GM12878 (cell line): ENCODE measurements around the gene RAB24. TPM values are rescaled to one million over a fixed set of nuclear protein-coding genes. Genes with fewer than 3 reads are reported as not detected.

Experiments used
- ATAC-seq: fragments of 200-7000 bp; cut with Tn5 transposase; 3 replicates; pipeline ENCODE4 v1.9.1; 2020; ENCODE audit warnings: mild to moderate bottlenecking, moderate library complexity
- BruUV-seq: library from RNA; stranded (reverse); fragments of 400-500 nt; replicated peaks from 2 replicates; lab custom pipeline; 2021; lab: Mats Ljungman, UMichigan
- CTCF ChIA-PET: fragments of 300-600 bp; sonication (Branson Sonifier 250); formaldehyde crosslinking; extraction: SDS; loops from one replicate; lab custom pipeline; 2021; ENCODE audit warnings: inconsistent platforms; lab: Yijun Ruan, JAX
- POLR2A ChIA-PET: fragments of 350-600 bp; formaldehyde crosslinking; extraction: SDS; loops from one replicate; lab custom pipeline; 2021; ENCODE audit warnings: inconsistent platforms; lab: Charles Lee
- RAD21 ChIA-PET: fragments of 300-600 bp; sonication (Branson Sonifier 250); formaldehyde crosslinking; loops from one replicate; lab custom pipeline; 2023; ENCODE audit warnings: antibody characterized with exemption; ENCODE audit not compliant: unreplicated experiment; lab: Charles Lee
- SMC1A ChIA-PET: fragments of 300-600 bp; sonication (Branson Sonifier 250); formaldehyde crosslinking; loops from one replicate; lab custom pipeline; 2023; ENCODE audit not compliant: unreplicated experiment, uncharacterized antibody; lab: Charles Lee
- DNase-seq: peaks from one replicate; pipeline ENCODE4 v3.0.0-alpha.2; 2011; ENCODE audit warnings: low read depth, low spot score
- FAIRE-seq: peaks from 3 replicates; lab custom pipeline; 2011; peaks lifted over from hg19 to GRCh38; lab: Jason Lieb, UNC
- H2AFZ ChIP-seq: 2 replicates; pipeline ENCODE4 v1.6.0; 2011; ENCODE audit warnings: low read depth, low read length, control low read depth; ENCODE audit not compliant: control insufficient read depth
- H3K27ac ChIP-seq: 2 replicates; pipeline ENCODE4 v1.5.1; 2011; ENCODE audit warnings: control low read depth; ENCODE audit not compliant: control insufficient read depth, insufficient read depth
- H3K27me3 ChIP-seq, 2 experiments: replicated peaks in 1 of 2; 2 replicates each; pipeline versions ENCODE4 v1.6.0 to v1.6.1; 2011; ENCODE audit warnings: low read length in 1 of 2; ENCODE audit not compliant: control insufficient read depth in 2 of 2, insufficient read depth in 2 of 2
- H3K36me3 ChIP-seq, 2 experiments: 2 replicates each; pipeline ENCODE4 v1.5.1; 2011; ENCODE audit warnings: low read length in 1 of 2; ENCODE audit not compliant: control insufficient read depth in 2 of 2, insufficient read depth in 2 of 2
- H3K4me1 ChIP-seq: 2 replicates; pipeline ENCODE4 v1.6.1; 2011; ENCODE audit warnings: mild to moderate bottlenecking, low read length, moderate library complexity, mixed read lengths; ENCODE audit not compliant: control insufficient read depth, insufficient read depth
- H3K4me2 ChIP-seq: 2 replicates; pipeline ENCODE4 v1.6.0; 2011; ENCODE audit warnings: control low read depth; ENCODE audit not compliant: control insufficient read depth, insufficient read depth
- H3K4me3 ChIP-seq: fragments of 200-600 bp; sonication (generic); 2 replicates; pipeline ENCODE4 v1.5.1; 2016
- H3K79me2 ChIP-seq: 2 replicates; pipeline ENCODE4 v1.6.0; 2011; ENCODE audit warnings: low read length; ENCODE audit not compliant: control insufficient read depth, insufficient read depth
- H3K9ac ChIP-seq: 2 replicates; pipeline ENCODE4 v1.8.0; 2011; ENCODE audit warnings: low read length, control low read depth, mixed read lengths; ENCODE audit not compliant: control insufficient read depth, insufficient read depth
- H3K9me3 ChIP-seq: replicated peaks from 3 replicates; pipeline ENCODE4 v1.5.1; 2011; ENCODE audit warnings: mild to moderate bottlenecking, low read length; ENCODE audit not compliant: control insufficient read depth, insufficient read depth
- H4K20me1 ChIP-seq: 2 replicates; pipeline ENCODE4 v1.6.0; 2011; ENCODE audit not compliant: control insufficient read depth, insufficient read depth
- E2F8 ChIP-seq: fragments of 450-650 bp; IDR thresholded peaks from 2 replicates; pipeline ENCODE4 v1.6.1; 2018; ENCODE audit warnings: mild to moderate bottlenecking, low read depth, moderate library complexity; ENCODE audit not compliant: partially characterized antibody
- HCFC1 ChIP-seq: fragments of 150-350 bp; IDR thresholded peaks from 2 replicates; pipeline ENCODE4 v1.6.1; 2014; ENCODE audit warnings: low read length
- IKZF1 ChIP-seq: fragments of 450-650 bp; conservative IDR thresholded peaks from 2 replicates; pipeline ENCODE4 v1.6.1; 2017; ENCODE audit warnings: antibody characterized with exemption, mild to moderate bottlenecking
- POU2F2 ChIP-seq: IDR thresholded peaks from 3 replicates; pipeline ENCODE4 v1.6.1; 2011; ENCODE audit warnings: low read depth, mild to moderate bottlenecking, low read length, borderline replicate concordance
- RAD21 ChIP-seq: IDR thresholded peaks from 2 replicates; pipeline ENCODE4 v1.6.1; 2011; ENCODE audit warnings: mild to moderate bottlenecking, low read depth, low read length, moderate library complexity; ENCODE audit not compliant: insufficient read depth
- RUNX3 ChIP-seq: IDR thresholded peaks from 2 replicates; pipeline ENCODE4 v1.6.1; 2012; ENCODE audit warnings: low read length, inconsistent platforms
- SMARCA5 ChIP-seq: fragments of 450-650 bp; IDR thresholded peaks from 2 replicates; pipeline ENCODE4 v1.6.1; 2017; ENCODE audit warnings: mild to moderate bottlenecking
- SMC3 ChIP-seq: IDR thresholded peaks from 2 replicates; pipeline ENCODE4 v1.6.1; 2011; ENCODE audit warnings: low read length, improper control_type of control experiment, borderline replicate concordance
- SREBF1 ChIP-seq: IDR thresholded peaks from 2 replicates; pipeline ENCODE4 v1.6.1; 2012; ENCODE audit warnings: mild to moderate bottlenecking, low read length
- TCF12 ChIP-seq: IDR thresholded peaks from 2 replicates; pipeline ENCODE4 v1.6.1; 2011; ENCODE audit warnings: low read depth, mild to moderate bottlenecking, low read length
- TCF3 ChIP-seq: IDR thresholded peaks from 2 replicates; pipeline ENCODE4 v1.6.1; 2012; ENCODE audit warnings: low read depth, mild to moderate bottlenecking, low read length, borderline replicate concordance; ENCODE audit not compliant: insufficient read depth
- WRNIP1 ChIP-seq: IDR thresholded peaks from 2 replicates; pipeline ENCODE4 v1.6.1; 2011; ENCODE audit warnings: low read depth, low read length, improper control_type of control experiment, borderline replicate concordance
- YY1 ChIP-seq: IDR thresholded peaks from 2 replicates; pipeline ENCODE4 v1.6.1; 2011; ENCODE audit warnings: low read depth, mild to moderate bottlenecking, low read length
- WGBS: methylation state at CpG from one replicate; pipeline ENCODE4 v1.1.6; 2016; ENCODE audit warnings: low lambda C conversion rate; ENCODE audit not compliant: insufficient replicate concordance, insufficient coverage; ENCODE audit errors: missing lambda C conversion rate; 5-methylcytosine and 5-hydroxymethylcytosine counted together
- in situ Hi-C: fragments of 300-500 bp; cut with MboI; formaldehyde crosslinking; loops from 9 replicates; pipeline ENCODE4 v1.14.3; 2018; ENCODE audit warnings: mixed read lengths
- intact Hi-C: fragments of 100-400 bp; cut with micrococcal nuclease; formaldehyde crosslinking; loops from one replicate; pipeline ENCODE4 v1.14.2; 2022; ENCODE audit not compliant: unreplicated experiment
- polyA plus RNA-seq, 11 experiments: library from polyadenylated mRNA; depleted of rRNA in 4 of 11; unstranded in 6 of 11; stranded (reverse) in 5 of 11; fragments of >200 nt; fragmentation: Nextera tagmentation in 4 of 11; fragmentation: Illumina TruSeq in 1 of 11; extraction: Ambion mirVana in 4 of 11; extraction: Trizol in 1 of 11; gene quantifications; 1 replicate in 1 of 11; 2 replicates in 10 of 11; pipeline versions ENCODE4 v1.2.1 to v1.2.3, GENCODE V29; 2011 to 2016; ENCODE audit warnings: inconsistent platforms in 2 of 11, missing spikeins in 2 of 11, low read depth in 1 of 11
- total RNA-seq, 4 experiments: library from RNA; depleted of rRNA in 3 of 4; stranded (reverse); fragments of >200 nt in 3 of 4; fragmentation: Illumina TruSeq in 1 of 4; extraction: Trizol in 1 of 4; gene quantifications; 2 replicates each; pipeline versions ENCODE4 v1.2.1 to v1.2.3, GENCODE V29; 2013 to 2021
- TF ChIP-seq, protein P1 (sequence below): IDR thresholded peaks from 2 replicates; pipeline ENCODE4 v1.6.1; 2012; ENCODE audit warnings: mild to moderate bottlenecking, low read depth, low read length

The RAB24 gene
- total and polyA plus RNA-seq, 10 of the 15 experiments (the other 5 are each of a cell fraction or from before 2014, with no cell fraction given), result 8.0 to 44.4 (median 24.4) TPM

- ChIA-PET POLR2A (interaction anchor here (0.5 to 1.3 kb wide), 5 partner anchors 42 to 758 kb away, joined by 3 to 6 read pairs (median 4); partner anchors contain the start of gene LMAN2), RAD21 (interaction anchor here (0.6 to 1.9 kb wide), 10 partner anchors 42 to 198 kb away, joined by 3 to 9 read pairs (median 6); partner anchors contain the start of gene LMAN2), SMC1A (interaction anchor here (0.6 to 4.9 kb wide), 16 partner anchors 9 to 199 kb away, joined by 3 to 26 read pairs (median 4); partner anchors contain the start of genes DOK3 and LMAN2), CTCF (interaction anchor here (0.6 to 3.6 kb wide), 46 partner anchors 8 to 313 kb away, joined by 3 to 56 read pairs (median 5); partner anchors contain the start of genes LMAN2, NSD1, PDLIM7 and SLC34A1)
- Histone ChIP-seq H3K4me2 (no peak overlapping the region), H3K9me3 (no peaks in the 10 kb centered on the region), H3K79me2 (peaks cover 22% of the 10 kb centered on the region), H4K20me1 (no peaks in the 10 kb centered on the region), H3K9ac (no peak overlapping the region), H3K4me1 (peaks cover 29% of the 10 kb centered on the region), H3K27me3 (no peaks in the 10 kb centered on the region), H3K36me3 (peaks cover 7 to 16% of the 10 kb centered on the region in 2 experiments), H3K27ac (no peak overlapping the region), H3K4me3 (no peak overlapping the region), H2AFZ (no peak overlapping the region)
- intact Hi-C loops (loop anchor here (2.0 to 10.0 kb wide), 4 partner anchors 53 to 285 kb away; partner anchors contain the start of gene TMED9), in situ Hi-C loops (no loop called here)
- peak; percentile 45 for ATAC-seq
- BruUV-seq, result no TSS peak
- no peak for DNase-seq
- FAIRE-seq, result peak; percentile 84
- WGBS, result 52% methylated on average over 10 of the region's 10 CpGs
- TF ChIP-seq, protein P1, sequence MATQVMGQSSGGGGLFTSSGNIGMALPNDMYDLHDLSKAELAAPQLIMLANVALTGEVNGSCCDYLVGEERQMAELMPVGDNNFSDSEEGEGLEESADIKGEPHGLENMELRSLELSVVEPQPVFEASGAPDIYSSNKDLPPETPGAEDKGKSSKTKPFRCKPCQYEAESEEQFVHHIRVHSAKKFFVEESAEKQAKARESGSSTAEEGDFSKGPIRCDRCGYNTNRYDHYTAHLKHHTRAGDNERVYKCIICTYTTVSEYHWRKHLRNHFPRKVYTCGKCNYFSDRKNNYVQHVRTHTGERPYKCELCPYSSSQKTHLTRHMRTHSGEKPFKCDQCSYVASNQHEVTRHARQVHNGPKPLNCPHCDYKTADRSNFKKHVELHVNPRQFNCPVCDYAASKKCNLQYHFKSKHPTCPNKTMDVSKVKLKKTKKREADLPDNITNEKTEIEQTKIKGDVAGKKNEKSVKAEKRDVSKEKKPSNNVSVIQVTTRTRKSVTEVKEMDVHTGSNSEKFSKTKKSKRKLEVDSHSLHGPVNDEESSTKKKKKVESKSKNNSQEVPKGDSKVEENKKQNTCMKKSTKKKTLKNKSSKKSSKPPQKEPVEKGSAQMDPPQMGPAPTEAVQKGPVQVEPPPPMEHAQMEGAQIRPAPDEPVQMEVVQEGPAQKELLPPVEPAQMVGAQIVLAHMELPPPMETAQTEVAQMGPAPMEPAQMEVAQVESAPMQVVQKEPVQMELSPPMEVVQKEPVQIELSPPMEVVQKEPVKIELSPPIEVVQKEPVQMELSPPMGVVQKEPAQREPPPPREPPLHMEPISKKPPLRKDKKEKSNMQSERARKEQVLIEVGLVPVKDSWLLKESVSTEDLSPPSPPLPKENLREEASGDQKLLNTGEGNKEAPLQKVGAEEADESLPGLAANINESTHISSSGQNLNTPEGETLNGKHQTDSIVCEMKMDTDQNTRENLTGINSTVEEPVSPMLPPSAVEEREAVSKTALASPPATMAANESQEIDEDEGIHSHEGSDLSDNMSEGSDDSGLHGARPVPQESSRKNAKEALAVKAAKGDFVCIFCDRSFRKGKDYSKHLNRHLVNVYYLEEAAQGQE, result no peak
- TF ChIP-seq SMC3 (peak; percentile 66), SREBF1 (no peak), RAD21 (peak; percentile 55; the same call in 1 of the 2 replicates), IKZF1 (0 out of 2 replicates have a peak, but pooled peaks have one; percentile 18), YY1 (peak; percentile 63; the same call in 1 of the 2 replicates), HCFC1 (no peak), TCF3 (0 out of 2 replicates have a peak, but pooled peaks have one; percentile 56), WRNIP1 (0 out of 2 replicates have a peak, but pooled peaks have one; percentile 20), TCF12 (0 out of 2 replicates have a peak, but pooled peaks have one; percentile 26), SMARCA5 (0 out of 2 replicates have a peak, but pooled peaks have one; percentile 45), RUNX3 (peak; percentile 59), E2F8 (no peak), POU2F2 (0 out of 3 replicates have a peak, but pooled peaks have one; percentile 22)
These were observed 6.1 kb upstream of the RAB24 start for GRCh38 chr5:177309351-177310191.
